Right forelimb (tissue), 1 donor: ENCODE results near the gene LHFPL5.

Experiments used
- DNase-seq: peaks from one replicate; pipeline ENCODE4 v3.0.0-alpha.2; 2018

Gene LHFPL5

DNA sequence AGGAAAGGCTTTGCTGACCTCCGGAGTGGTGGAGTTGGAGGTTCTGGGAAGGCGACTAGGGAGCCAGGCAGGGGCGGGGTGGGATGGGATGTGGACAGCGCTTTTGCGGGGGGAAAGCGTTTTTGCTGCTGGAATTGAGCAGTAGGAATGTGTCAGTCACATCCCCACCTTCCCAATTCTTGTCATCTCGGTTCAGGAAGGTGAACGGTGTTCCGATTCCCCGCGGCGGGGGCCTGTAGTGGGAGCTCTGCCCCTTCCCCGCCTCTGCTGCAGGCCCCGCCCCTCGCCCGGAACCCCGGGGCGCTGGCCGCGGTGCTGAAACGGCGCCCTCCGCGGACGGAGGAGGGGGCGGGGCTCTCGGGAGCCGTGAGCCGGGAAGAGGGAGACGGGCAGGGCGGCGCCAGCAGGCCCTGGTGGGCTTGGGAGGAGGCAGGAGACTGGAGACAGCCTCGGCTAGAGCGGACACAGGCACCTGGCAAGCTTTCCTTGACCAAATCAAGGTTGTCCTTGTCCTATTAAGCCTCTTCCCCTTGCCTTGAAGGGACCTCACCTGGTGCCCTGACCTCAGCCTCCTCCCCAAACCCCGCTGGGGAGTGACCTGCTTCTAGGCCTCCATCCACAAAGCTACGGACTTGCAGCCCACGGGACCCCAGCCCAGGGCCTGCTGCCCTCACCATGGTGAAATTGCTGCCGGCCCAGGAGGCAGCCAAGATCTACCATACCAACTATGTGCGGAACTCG is at the start of gene LHFPL5:
Gene LHFPL5 (plus strand): TSS at position 357 of the 741 bp plus-strand sequence. CDS start 319 bp downstream, at position 676.
- peak; percentile 76 for DNase-seq

DNA sequence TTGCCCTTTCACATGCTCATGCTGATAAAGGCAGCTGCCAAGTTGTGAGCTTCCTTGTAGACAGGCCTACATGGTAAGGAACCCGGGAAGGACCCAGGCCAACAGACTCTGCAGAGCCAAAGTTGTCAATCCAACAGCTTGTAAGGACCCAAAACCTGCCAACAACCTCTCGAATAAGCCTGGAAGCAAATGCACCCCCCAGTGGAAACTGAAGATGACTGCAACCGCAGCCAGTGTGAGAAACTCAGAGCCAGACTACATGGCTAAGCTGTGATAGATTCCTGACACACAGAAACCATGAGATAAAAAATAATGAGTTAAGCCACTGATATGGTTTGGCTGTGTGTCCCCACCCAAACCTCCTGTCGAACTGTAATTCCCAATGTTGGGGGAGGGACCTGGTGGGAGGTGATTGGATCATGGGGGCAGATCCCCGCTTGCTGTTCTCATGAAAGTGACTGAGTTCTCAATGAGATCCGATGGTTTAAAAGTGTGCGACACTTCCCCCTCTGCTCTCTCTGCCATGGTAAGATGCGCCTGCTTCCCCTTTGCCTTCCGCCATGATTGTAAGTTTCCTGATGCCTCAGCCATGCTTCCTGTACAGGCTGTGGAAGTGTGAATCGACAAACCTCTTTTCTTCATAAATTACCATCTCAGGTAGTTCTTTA is 47.6 kb upstream of the LHFPL5 start:
- no peak for DNase-seq

- no peak for DNase-seq
These were observed 45.7 kb upstream of the LHFPL5 start for GRCh38 chr6:35759426-35759825.

- no peak for DNase-seq
These were observed 39.4 kb upstream of the LHFPL5 start for GRCh38 chr6:35765739-35766138.

- DNase-seq = no peak
These were observed 35.9 kb upstream of the LHFPL5 start for GRCh38 chr6:35769211-35769610.

- no peak for DNase-seq
These were observed 33.9 kb upstream of the LHFPL5 start for GRCh38 chr6:35771343-35771627.

- DNase-seq = no peak
These were observed 30.9 kb upstream of the LHFPL5 start for GRCh38 chr6:35774116-35774794.

- no peak for DNase-seq
These were observed 30.1 kb upstream of the LHFPL5 start for GRCh38 chr6:35775031-35775430.

GRCh38 chr6:35776364-35777215 is 28.6 kb upstream of the LHFPL5 start, which contains the start of gene CLPSL2:
Gene CLPSL2, plus strand, starts transcription at chr6:35776598. Its CDS starts 21 bp downstream, at chr6:35776619.
- DNase-seq = peak; percentile 49

DNA sequence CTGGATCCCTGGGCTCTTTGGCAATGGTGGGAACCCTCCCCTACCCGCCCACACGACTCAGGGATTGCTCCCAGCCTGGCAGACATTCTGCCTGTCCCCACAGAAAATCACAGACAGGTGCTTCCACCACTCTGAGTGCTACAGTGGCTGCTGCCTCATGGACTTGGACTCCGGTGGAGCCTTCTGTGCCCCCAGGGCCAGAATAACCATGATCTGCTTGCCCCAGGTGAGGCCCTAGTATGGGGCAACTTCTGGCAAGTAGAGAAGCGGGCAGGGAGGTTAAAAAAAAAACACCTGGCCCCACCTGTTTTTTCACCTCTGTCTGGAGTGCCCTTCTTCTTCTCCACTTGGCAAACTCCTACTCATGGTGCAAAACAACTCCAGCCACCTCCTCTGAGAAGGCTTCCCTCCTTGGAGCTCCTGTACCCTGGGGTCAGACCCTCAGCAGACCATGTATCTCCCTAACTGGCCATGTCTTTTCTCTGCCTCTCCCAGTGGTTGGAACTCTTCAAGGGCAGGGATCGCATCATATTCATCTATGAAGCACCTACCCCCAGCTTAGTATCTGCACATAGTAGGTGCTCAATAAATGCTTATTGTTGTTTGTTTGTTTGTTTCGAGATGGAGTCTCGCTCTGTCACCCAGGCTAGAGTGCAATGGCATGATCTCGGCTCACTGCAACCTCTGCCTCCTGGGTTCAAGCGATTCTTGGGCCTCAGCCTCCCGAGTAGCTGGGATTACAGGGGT is 27.6 kb upstream of the LHFPL5 start:
- no peak for DNase-seq

GRCh38 chr6:35778437-35778836 is 26.7 kb upstream of the LHFPL5 start:
- no peak for DNase-seq

GRCh38 chr6:35780719-35781118 is 24.4 kb upstream of the LHFPL5 start, which contains the start of gene CLPSL1:
Gene CLPSL1, plus strand, starts transcription at chr6:35781019. Its CDS starts 92 bp downstream, at chr6:35781111.
- DNase-seq = no peak

- no peak for DNase-seq
These were observed 23.9 kb upstream of the LHFPL5 start for GRCh38 chr6:35781290-35781689.

DNA sequence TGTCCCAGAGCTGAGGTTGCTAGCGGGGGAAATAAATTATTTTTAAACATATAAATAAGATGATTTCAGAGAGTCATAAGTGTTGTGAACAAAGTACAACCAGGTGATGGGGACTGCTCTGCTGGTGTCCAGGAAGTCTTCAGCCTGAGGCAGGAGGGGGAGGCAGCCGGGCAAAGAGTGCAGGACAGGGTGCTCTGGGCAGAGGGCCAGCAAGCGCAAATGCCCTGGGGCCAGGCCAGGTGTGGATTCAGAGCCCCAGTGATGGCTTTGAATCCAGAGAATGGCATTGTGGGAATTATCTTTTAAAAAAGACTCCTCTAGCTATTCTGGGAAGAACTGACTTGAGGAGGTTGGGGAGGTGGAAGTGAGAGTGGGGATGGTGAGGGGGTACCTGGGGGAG is 22.7 kb upstream of the LHFPL5 start:
- DNase-seq = no peak

DNA sequence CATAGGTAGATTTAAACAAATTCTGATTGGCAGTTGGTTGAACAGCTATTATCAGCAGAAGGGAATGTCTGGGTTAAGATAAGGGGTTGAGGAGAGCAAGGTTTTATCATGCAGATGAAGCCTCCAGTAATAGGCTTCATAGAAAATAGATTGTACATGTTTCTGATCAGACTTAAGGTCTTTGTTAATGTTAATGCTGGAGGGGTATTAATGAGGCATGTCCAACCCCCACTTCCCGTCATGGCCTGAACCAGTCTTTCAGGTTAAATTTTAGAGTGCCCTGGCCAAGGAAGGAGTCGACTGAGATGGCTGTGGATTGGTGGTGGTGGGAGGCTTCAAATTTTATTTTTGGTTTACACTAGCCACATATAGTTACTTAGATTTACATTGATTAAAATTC is 21.0 kb upstream of the LHFPL5 start:
- no peak for DNase-seq

DNA sequence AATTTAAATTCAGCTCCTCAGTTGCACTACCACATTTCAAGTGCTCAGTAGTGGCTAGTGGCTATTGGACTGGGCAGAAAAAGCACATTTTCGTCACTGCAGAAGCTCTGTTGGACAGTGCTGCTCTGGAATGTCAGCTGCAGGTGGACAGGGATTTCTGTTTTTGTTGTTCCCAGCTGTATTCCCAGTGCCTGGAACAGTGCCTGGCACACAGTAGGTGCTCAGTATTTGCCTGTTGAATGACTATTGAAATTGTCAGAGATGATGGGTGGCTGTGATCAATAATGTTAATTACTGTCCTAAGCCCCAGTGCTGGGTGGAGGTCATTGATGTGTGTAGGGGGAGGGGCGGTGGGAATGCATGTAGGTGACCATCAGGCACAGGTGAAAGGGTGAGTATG is 18.9 kb upstream of the LHFPL5 start:
- DNase-seq = no peak

DNA sequence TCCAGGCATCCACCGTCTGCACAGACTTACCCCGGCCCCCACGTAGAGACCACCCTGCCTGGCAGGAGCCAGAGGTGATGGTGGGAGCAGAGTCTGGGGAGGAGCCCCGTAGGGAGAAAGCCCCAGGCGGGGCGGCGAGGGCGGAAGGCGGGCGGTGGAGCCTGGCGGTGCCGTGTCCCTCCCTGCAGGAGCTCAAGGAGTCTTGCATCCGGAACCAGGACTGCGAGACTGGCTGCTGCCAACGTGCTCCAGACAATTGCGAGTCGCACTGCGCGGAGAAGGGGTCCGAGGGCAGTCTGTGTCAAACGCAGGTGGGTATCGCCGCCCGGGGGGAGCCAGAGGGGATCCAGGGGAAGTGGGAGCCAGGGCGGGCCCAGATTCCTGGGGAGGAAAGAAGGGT is 18.3 kb upstream of the LHFPL5 start:
- no peak for DNase-seq

DNA sequence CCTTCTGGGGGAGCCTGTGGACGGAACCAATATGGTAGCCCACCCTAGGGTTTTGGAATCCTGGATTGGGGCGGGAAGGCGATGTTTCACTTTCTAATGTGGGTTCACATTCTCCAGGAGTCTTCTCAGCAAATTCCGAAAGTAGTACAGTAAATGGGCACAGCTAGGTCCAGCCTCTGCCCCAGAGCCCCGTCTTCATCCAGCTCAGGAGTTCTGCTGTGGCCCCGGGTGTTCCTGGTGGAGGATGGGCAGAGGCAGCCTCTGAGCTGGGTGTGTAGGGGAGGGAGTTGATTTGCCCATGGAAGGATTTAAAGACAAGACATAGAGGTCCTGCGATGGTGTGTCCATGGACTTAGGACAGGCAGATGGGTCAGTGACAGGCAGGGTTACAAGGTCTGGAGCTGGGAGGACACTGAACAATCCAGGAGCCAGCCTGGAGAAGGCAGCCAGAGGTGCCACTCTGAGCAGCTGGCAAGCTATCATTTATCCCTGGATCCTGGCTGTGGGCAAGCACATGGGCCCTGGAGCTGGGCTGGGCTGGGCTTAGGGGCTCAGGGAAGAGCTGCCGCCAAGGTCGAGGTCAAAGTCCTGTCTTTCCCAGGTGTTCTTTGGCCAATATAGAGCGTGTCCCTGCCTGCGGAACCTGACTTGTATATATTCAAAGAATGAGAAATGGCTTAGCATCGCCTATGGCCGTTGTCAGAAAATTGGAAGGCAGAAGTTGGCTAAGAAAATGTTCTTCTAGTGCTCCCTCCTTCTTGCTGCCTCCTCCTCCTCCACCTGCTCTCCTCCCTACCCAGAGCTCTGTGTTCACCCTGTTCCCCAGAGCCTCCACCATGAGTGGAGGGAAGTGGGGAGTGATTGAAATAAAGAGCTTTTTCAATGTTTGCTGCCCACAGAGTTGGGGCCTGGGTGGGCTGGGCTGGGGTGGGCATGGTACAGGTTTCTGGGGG is 17.6 kb upstream of the LHFPL5 start:
- DNase-seq = no peak

- no peak for DNase-seq
These were observed 16.6 kb upstream of the LHFPL5 start for GRCh38 chr6:35788423-35788982.

- no peak for DNase-seq
These were observed 14.5 kb upstream of the LHFPL5 start for GRCh38 chr6:35790683-35791082.
